ENCODE measurements around the gene INPP5D.
"Not testable (repeated sequence)": the region's sequence is repeated elsewhere in the genome, so short reads cannot be mapped to it uniquely, and the experiment has no call there.

INPP5D gene

DNA sequence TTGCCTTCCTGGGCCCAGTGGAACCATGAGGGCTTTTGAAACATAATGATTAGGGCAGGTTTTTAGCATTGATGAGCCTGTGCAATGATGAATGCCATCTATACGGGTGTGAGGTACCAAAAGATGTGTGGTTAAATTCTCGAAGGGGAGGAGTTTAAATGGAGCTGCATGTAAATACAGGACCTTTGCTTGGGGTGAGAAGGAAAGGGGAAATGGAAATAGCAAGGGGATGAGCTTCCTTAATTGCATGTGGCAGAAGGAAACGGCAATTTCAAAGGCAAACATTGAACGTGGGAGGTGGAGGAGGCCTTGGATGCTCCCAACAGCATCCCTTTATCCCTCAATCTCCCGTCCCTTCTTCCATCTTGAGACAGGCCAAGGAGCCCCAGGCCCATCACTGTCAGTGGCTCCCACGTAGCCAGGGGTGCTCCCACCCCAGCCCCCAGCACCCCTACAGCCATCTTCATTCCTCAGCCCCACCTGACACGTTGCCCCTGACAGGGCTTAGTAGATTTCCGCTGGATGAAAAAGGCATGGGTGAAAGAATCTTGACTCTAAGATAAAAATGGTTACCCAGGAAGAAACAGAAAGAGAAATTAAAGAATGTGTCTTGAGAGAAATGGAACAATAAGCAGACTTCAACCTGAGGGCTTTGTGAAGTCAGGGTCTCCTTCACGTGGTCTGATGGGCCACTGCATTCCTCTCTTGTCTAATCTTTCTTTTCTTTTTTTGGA, 32.5 kb downstream of the INPP5D start:
- DNase-seq (ENCODE audit: low spot score): no peak

- DNase-seq (ENCODE audit: low spot score): no peak
Observed at GRCh38 chr2:233093166-233093448, 33.0 kb downstream of the INPP5D start.

- DNase-seq (ENCODE audit: low spot score): no peak
Observed at GRCh38 chr2:233093721-233094120, 33.6 kb downstream of the INPP5D start.

- DNase-seq (ENCODE audit: low spot score): no peak
Observed at GRCh38 chr2:233094614-233095013, 34.5 kb downstream of the INPP5D start.

DNA sequence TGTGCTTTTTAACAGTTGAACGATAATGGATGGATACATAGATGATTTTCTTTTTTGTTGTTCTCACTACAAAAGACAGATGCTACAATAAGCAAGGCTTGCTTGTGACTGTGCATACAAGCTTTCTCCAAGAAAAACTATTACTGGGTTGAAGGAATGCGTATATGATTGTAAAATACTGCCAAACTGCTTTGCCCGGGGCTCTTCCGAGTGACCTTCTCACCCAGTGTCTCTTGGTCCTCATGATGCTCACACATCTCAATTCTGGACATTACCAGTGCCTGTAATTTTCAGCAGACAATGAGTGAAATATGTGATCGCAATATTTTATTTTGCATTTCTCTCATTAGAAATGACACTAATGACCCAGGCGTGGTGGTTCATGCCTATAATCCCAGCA, 35.9 kb downstream of the INPP5D start:
- DNase-seq (ENCODE audit: low spot score): no peak

DNA sequence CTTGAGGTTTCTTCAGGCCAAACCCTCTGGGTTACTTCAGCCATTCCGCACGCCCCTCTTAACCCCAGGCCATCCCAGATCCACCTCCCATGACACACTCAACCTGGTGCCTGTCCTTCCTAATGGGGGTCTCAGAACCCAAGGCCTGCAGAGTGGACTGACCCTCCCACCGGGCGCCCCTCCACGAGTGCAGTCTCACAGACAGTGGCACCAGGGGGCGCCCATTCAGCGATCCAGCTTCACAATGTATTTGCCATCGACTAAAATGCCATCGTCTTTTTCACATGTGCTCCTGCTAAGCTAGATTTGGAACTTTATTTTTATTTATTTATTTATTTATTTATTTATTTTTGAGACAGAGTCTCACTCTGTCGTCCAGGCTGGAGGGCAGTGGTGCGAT, 38.5 kb downstream of the INPP5D start:
- DNase-seq (ENCODE audit: low spot score): peak; percentile 23

GRCh38 chr2:233099820-233100191, 39.7 kb downstream of the INPP5D start:
- DNase-seq (ENCODE audit: low spot score): not testable (repeated sequence)

GRCh38 chr2:233100192-233100998, 40.3 kb downstream of the INPP5D start:
- no peak for DNase-seq (ENCODE audit: low spot score)

- DNase-seq (ENCODE audit: low spot score): no peak
Observed at GRCh38 chr2:233101141-233101540, 41.0 kb downstream of the INPP5D start.

DNA sequence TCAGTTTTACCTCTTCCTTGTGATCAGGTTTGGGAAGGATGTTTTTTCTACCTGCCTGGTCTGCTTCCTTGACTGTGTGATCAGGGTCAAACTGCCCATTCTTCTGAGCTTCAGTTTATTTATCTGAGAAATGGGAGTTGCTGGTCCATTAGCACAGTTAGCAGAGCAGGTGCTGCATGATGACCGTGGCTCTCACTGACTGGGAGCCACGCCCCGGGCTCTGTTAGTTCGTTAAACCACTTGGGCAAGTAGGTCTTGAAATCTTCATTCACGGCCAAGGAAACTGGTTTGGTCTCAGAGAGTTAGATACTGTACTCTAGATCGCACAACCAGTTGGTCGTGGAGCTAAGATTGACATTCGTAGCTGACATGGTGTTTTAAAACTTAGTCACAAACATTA, 41.7 kb downstream of the INPP5D start:
- no peak for DNase-seq (ENCODE audit: low spot score)

- DNase-seq (ENCODE audit: low spot score): no peak
Observed at GRCh38 chr2:233105156-233105895, 45.2 kb downstream of the INPP5D start.

DNA sequence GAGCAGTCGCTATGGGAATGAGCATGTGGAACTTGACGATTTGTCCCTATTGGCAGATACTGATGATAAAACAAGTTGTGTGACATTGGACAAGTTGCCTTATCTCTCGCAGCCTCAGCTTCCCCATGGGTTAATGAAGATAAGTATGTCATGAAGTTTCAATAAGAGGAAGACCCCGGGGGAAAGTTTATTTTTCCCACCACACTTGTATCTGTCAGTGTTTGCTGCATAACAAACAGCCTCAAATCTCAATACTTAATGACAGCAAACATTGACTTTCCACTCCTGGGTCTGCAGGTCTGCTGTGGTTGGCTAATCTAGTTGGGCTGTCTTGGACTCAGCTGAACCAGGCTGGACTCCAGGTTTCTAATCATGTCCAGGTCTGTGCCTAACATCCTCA, 45.8 kb downstream of the INPP5D start:
- DNase-seq (ENCODE audit: low spot score): no peak

DNA sequence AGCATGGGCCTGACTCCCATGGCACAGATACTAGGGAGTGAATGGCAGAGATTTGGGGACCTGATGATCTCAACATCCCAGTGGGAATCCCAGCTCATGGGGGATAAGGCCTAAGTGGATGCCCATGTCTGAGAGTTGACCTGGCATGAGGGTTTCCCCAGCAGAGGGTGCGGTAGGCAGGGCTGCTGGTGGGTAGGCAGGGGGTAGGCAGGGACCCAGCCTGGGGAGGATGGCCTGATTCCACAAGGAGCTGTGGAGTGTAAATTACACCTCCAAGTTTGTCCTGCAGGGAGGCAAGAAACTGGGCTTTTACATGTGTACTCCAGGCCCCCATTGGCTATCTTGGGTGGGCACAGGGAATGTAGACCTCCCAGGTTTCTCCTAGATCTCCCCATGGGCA, 46.9 kb downstream of the INPP5D start:
- no peak for DNase-seq (ENCODE audit: low spot score)

GRCh38 chr2:233107831-233108300, 47.7 kb downstream of the INPP5D start:
- DNase-seq (ENCODE audit: low spot score): no peak

DNA sequence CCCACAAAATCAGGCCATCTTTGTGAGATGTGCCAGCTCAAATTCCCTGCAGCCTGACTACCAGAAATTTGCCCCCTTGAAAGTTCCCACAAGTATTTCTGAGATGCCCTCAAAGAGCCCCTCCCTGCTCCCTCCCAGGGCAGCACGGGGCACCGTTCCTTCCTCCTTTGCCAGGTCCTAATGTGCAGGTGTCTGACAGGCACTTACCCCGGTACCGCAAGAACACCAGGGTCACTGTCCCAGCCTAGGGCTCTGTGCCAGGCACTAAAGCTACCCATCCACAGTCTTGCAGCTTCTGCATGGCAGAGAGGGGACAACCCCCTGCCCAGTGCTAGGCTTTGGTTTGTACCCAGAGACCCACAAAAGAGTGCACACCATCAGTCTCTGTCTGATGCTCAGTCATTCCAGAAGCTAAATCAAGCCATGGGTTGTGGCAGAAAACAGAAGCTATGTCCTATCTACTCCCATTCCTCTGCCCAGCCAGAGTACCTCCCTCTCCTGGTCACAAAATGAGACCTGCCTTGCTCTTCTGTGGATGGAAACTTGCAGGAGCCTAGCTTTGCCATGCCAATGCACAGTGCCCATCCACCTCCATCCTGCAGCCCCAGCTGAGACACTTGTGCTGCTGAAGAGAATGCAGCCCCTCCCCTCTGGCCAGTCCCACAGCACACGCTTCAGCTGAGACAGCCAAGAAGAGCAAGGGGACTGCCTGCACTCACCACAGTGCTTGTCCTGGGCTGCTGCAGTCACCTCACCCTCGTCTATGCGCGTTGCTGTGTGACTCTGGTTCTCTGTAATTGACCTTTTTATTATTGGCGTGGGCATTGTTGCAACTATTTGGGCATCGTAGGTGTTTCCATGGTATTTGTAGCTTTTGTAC, 48.7 kb downstream of the INPP5D start:
- no peak for DNase-seq (ENCODE audit: low spot score)

GRCh38 chr2:233111427-233111826, 51.3 kb downstream of the INPP5D start:
- DNase-seq (ENCODE audit: low spot score): no peak

- no peak for DNase-seq (ENCODE audit: low spot score)
Observed at GRCh38 chr2:233112329-233112728, 52.2 kb downstream of the INPP5D start.

- DNase-seq (ENCODE audit: low spot score): no peak
Observed at GRCh38 chr2:233112776-233113452, 52.8 kb downstream of the INPP5D start.

DNA sequence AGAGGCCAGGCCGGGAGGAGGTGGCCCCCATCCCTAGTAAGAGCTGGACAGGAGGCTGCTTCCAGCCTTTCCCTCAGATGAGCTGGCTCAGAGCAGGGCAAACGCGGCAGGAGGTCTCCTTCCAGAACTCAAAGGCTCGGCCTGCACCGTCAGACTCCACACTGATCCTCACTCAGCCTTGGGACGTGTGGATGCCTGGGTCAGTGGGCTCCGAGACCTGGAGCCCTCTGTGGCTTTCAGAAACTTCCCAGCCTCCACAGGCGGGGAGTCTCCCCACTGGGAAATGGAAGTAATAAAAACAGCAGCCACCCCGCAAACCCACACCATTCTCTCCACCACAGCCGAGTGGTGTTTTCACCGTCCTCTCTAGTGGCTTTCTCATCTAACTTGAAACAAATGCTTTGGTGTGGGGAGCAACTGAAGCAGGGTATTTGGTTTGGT, 54.3 kb downstream of the INPP5D start:
- DNase-seq (ENCODE audit: low spot score): no peak

DNA sequence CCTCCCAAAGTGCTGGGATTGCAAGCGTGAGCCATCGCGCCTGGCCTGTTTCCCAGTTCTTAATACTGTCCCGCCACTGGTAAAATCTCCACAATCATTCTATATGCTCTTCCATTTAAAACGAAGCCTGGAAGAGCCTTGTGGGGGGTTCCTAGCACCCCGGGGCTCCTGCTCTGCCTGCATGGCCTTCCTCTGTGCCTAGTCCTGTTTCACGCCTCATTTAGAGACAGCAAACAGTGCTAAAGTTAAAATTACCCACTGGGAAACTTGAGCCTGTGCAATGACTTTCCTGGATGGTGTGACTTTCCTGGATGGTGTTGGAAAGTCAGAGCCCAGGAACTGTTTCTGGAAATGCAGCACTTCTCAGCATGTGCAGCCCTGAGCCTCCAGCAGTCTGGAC, 55.0 kb downstream of the INPP5D start:
- no peak for DNase-seq (ENCODE audit: low spot score)

DNA sequence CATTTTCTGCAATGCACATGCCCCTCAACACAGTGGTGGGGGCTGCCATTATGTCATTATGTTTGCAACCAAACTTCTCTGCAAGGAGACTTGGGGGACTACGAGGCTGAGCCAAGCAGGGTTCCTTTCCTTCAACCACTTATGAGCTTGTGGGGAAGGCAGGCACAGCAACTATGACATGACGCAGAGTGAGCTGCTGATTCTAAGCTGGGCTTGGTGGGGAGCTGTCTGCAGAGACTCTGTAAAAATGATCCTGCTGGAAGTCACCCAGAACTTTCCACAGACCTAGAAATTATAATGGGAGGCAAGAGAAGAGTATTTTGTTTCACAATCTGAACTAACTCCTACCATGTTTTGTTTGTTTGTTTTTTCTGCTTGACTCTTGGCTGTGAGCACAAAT, 55.6 kb downstream of the INPP5D start:
- no peak for DNase-seq (ENCODE audit: low spot score)
